Measurements from ENCODE around the gene PITPNC1. TPM values are rescaled to one million over a fixed set of nuclear protein-coding genes. Genes with fewer than 3 reads are reported as not detected.

The PITPNC1 gene
- total RNA-seq, 1 donor from 2014 or later: 12.4 TPM

GRCh38 chr17:67729903-67730302 lies 352.8 kb downstream of the PITPNC1 start:
- Histone ChIP-seq H3K9me3 (ENCODE audit: insufficient read depth, low read depth, low read length) (no peaks in the 10 kb centered on the region), H3K4me3 (ENCODE audit: insufficient read depth, low read depth, low read length) (no peak overlapping the region), H3K79me2 (ENCODE audit: insufficient read depth, low read length) (peaks cover 48% of the 10 kb centered on the region), H2AFZ (ENCODE audit: low read depth, low read length) (no peak overlapping the region), H3K27me3 (ENCODE audit: insufficient read depth, low read length) (no peaks in the 10 kb centered on the region), H3K9ac (ENCODE audit: low read length) (no peak overlapping the region), H3K27ac (ENCODE audit: low read depth, low read length) (no peak overlapping the region), H3K4me2 (ENCODE audit: low read length) (no peak overlapping the region), H3K36me3 (ENCODE audit: insufficient read depth, low read length) (peaks cover 66% of the 10 kb centered on the region), H4K20me1 (ENCODE audit: insufficient read depth, low read length) (peaks cover 18% of the 10 kb centered on the region), H3K4me1 (ENCODE audit: insufficient read depth, low read length) (no peaks in the 10 kb centered on the region)
- H3K27me3 Mint-ChIP-seq (ENCODE audit: low read depth, unreplicated experiment): no peaks in the 10 kb centered on the region
- H3K9me3 Mint-ChIP-seq (ENCODE audit: unreplicated experiment): no peaks in the 10 kb centered on the region
- no peak overlapping the region for H3K27ac Mint-ChIP-seq (ENCODE audit: unreplicated experiment)
- DNase-seq (ENCODE audit: low read depth) (no peak), FAIRE-seq (no peak)
- H3K4me1 Mint-ChIP-seq (ENCODE audit: low read depth, unreplicated experiment): no peaks in the 10 kb centered on the region
- peaks cover 29% of the 10 kb centered on the region for H3K36me3 Mint-ChIP-seq (ENCODE audit: low read depth, unreplicated experiment)
- TF ChIP-seq EZH2 (IDR thresholded peaks at IDR 0.05; ENCODE audit: insufficient read depth, low read length): no peak
- TF ChIP-seq CTCF (IDR thresholded peaks at IDR 0.05; ENCODE audit: insufficient read depth, low read depth, low read length): no peak
- no peak overlapping the region for H3K4me3 Mint-ChIP-seq (ENCODE audit: unreplicated experiment)

- Histone ChIP-seq H3K4me3 (ENCODE audit: insufficient read depth, low read depth, low read length) (no peak overlapping the region), H3K9me3 (ENCODE audit: insufficient read depth, low read depth, low read length) (no peaks in the 10 kb centered on the region), H3K79me2 (ENCODE audit: insufficient read depth, low read length) (peaks cover 48% of the 10 kb centered on the region), H3K9ac (ENCODE audit: low read length) (no peak overlapping the region), H4K20me1 (ENCODE audit: insufficient read depth, low read length) (peaks cover 18% of the 10 kb centered on the region), H2AFZ (ENCODE audit: low read depth, low read length) (no peak overlapping the region), H3K4me1 (ENCODE audit: insufficient read depth, low read length) (no peaks in the 10 kb centered on the region), H3K4me2 (ENCODE audit: low read length) (no peak overlapping the region), H3K36me3 (ENCODE audit: insufficient read depth, low read length) (peaks cover 57% of the 10 kb centered on the region), H3K27me3 (ENCODE audit: insufficient read depth, low read length) (no peaks in the 10 kb centered on the region), H3K27ac (ENCODE audit: low read depth, low read length) (no peak overlapping the region)
- Mint-ChIP-seq H3K4me1 (ENCODE audit: low read depth, unreplicated experiment) (no peaks in the 10 kb centered on the region), H3K27ac (ENCODE audit: unreplicated experiment) (no peak overlapping the region), H3K36me3 (ENCODE audit: low read depth, unreplicated experiment) (peaks cover 27% of the 10 kb centered on the region), H3K27me3 (ENCODE audit: low read depth, unreplicated experiment) (no peaks in the 10 kb centered on the region), H3K9me3 (ENCODE audit: unreplicated experiment) (no peaks in the 10 kb centered on the region), H3K4me3 (ENCODE audit: unreplicated experiment) (no peak overlapping the region)
- TF ChIP-seq EZH2 (IDR thresholded peaks at IDR 0.05; ENCODE audit: insufficient read depth, low read length): no peak
- TF ChIP-seq CTCF (IDR thresholded peaks at IDR 0.05; ENCODE audit: insufficient read depth, low read depth, low read length): no peak
- FAIRE-seq (peak; percentile 9), DNase-seq (ENCODE audit: low read depth) (no peak)
These were observed 353.6 kb downstream of the PITPNC1 start for GRCh38 chr17:67730731-67731130.

GRCh38 chr17:67733449-67733848 lies 356.4 kb downstream of the PITPNC1 start:
- Histone ChIP-seq H3K79me2 (ENCODE audit: insufficient read depth, low read length) (peaks cover 44% of the 10 kb centered on the region), H3K27ac (ENCODE audit: low read depth, low read length) (no peak overlapping the region), H3K4me3 (ENCODE audit: insufficient read depth, low read depth, low read length) (no peak overlapping the region), H3K9ac (ENCODE audit: low read length) (no peak overlapping the region), H3K4me2 (ENCODE audit: low read length) (no peak overlapping the region), H4K20me1 (ENCODE audit: insufficient read depth, low read length) (peaks cover 16% of the 10 kb centered on the region), H3K4me1 (ENCODE audit: insufficient read depth, low read length) (no peaks in the 10 kb centered on the region), H3K27me3 (ENCODE audit: insufficient read depth, low read length) (no peaks in the 10 kb centered on the region), H3K36me3 (ENCODE audit: insufficient read depth, low read length) (peaks cover 65% of the 10 kb centered on the region), H3K9me3 (ENCODE audit: insufficient read depth, low read depth, low read length) (no peaks in the 10 kb centered on the region), H2AFZ (ENCODE audit: low read depth, low read length) (no peak overlapping the region)
- DNase-seq (ENCODE audit: low read depth) (no peak), FAIRE-seq (no peak)
- Mint-ChIP-seq H3K4me3 (ENCODE audit: unreplicated experiment) (no peak overlapping the region), H3K4me1 (ENCODE audit: low read depth, unreplicated experiment) (no peaks in the 10 kb centered on the region), H3K27me3 (ENCODE audit: low read depth, unreplicated experiment) (no peaks in the 10 kb centered on the region), H3K9me3 (ENCODE audit: unreplicated experiment) (no peaks in the 10 kb centered on the region), H3K27ac (ENCODE audit: unreplicated experiment) (no peak overlapping the region), H3K36me3 (ENCODE audit: low read depth, unreplicated experiment) (peaks cover 24% of the 10 kb centered on the region)
- TF ChIP-seq EZH2 (IDR thresholded peaks at IDR 0.05; ENCODE audit: insufficient read depth, low read length) (no peak), CTCF (IDR thresholded peaks at IDR 0.05; ENCODE audit: insufficient read depth, low read depth, low read length) (no peak)
